ENCODE results near the gene BORCS6. TPM values are rescaled to one million over a fixed set of nuclear protein-coding genes. Genes with fewer than 3 reads are reported as not detected.

BORCS6 gene
- total and polyA plus RNA-seq, 2 of the 13 experiments (the other 11 are each of a cell fraction or from before 2014, with no cell fraction given) = 2.0 to 5.1 TPM

DNA sequence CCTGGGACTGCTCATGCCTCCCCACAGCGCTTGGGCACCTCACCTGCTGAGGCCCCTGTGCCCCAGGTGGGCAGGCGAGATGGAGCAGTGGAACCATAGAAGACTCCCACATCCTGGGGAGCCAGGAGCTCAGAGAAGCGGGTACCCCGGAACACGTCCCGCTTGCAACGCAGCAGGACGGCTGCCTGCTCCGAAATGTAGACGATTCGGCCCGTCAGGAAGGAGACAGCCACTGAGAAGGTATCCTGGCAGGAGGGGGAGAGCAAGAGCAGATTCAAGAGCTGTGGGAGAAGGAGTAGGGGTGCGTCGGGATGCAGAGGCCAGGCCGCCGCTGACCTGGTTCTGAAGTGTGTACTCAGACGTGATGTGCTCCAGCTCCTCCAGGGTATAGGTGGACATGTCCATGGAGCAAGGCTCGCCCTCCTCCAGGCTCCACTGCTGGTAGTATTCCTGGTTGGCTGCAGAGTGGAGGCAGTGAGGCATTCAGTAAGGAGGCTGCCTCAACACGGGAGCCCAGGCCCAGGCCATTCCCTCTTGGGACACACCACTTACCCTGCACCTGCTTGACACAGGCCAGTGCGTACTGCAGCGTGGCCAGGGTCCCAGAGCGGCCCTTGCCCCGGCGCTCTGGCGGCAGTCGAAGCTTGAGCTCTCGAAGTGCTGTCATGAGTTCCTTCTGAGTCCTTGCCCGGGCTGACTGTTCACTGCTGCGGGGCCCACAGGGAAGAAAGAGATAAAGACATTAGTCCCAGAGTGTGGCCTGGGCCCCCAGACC is 40.4 kb downstream of the BORCS6 start:
- DNase-seq (ENCODE audit: low spot score) = no peak
- BruUV-seq (replicated peaks) = no TSS peak
- FAIRE-seq = no peak
- ChIA-PET POLR2A (no interaction called here), CTCF (ENCODE audit: low intra/inter-chr PET ratio, low total read pairs) (no interaction called here)
- Histone ChIP-seq H3K27ac (ENCODE audit: extremely low read length, insufficient read depth, low read length) (no peak overlapping the region), H3K27me3 (ENCODE audit: control insufficient read depth in 1 of 2, insufficient read depth in 2 of 2, low read length in 2 of 2) (no peaks in the 10 kb centered on the region), H4K20me1 (ENCODE audit: insufficient read depth, low read length) (no peaks in the 10 kb centered on the region), H3K79me2 (ENCODE audit: insufficient read depth, low read length) (peaks cover 4% of the 10 kb centered on the region), H3K4me2 (ENCODE audit: low read depth, low read length) (no peak overlapping the region), H3K9ac (ENCODE audit: insufficient read depth, low read depth, low read length) (no peak overlapping the region), H2AFZ (ENCODE audit: low read length) (no peak overlapping the region), H3K9me3 (ENCODE audit: low read length) (no peaks in the 10 kb centered on the region), H3K4me1 (ENCODE audit: insufficient read depth, low read length) (peaks cover 34% of the 10 kb centered on the region), H3K36me3 (replicated peaks in 1 of 2; ENCODE audit: control insufficient read depth in 1 of 2, insufficient read depth in 2 of 2, low read length in 2 of 2) (peaks cover 16 to 34% of the 10 kb centered on the region in 2 experiments; a peak in 4 of 5 replicates), H3K4me3 (replicated peaks in 1 of 3; ENCODE audit: insufficient read depth in 1 of 3, low read depth in 2 of 3, low read length in 3 of 3) (no peak overlapping the region)
- in situ Hi-C loops (cut with HindIII; ENCODE audit: extremely low pct_ligation_motif_present, low pct_unique_long_range_greater_than_20kb) (no loop called here), intact Hi-C loops (cut with micrococcal nuclease; ENCODE audit: unreplicated experiment) (loop anchor here (5.0 kb wide), 1 partner anchor 473 kb away; no protein-coding TSS in a partner anchor)
- TF ChIP-seq CCAR2 (optimal IDR thresholded peaks at IDR 0.05; ENCODE audit: low read depth, low read length) (no peak), RXRA (CRISPR knock-in tag; IDR thresholded peaks at IDR 0.05) (no peak), KDM3A (CRISPR knock-in tag; IDR thresholded peaks at IDR 0.05; ENCODE audit: low read depth) (no peak), MTF2 (CRISPR knock-in tag; IDR thresholded peaks at IDR 0.05; ENCODE audit: borderline replicate concordance) (no peak), CC2D1A (CRISPR knock-in tag; IDR thresholded peaks at IDR 0.05) (no peak), ZXDC (CRISPR knock-in tag; IDR thresholded peaks at IDR 0.05) (no peak), ZNF574 (CRISPR knock-in tag; IDR thresholded peaks at IDR 0.05) (no peak), SOX5 (CRISPR knock-in tag; IDR thresholded peaks at IDR 0.05; ENCODE audit: borderline replicate concordance) (no peak), ZMAT3 (CRISPR knock-in tag; conservative IDR thresholded peaks at IDR 0.05) (no peak)
- TF ChIP-seq, protein P1, sequence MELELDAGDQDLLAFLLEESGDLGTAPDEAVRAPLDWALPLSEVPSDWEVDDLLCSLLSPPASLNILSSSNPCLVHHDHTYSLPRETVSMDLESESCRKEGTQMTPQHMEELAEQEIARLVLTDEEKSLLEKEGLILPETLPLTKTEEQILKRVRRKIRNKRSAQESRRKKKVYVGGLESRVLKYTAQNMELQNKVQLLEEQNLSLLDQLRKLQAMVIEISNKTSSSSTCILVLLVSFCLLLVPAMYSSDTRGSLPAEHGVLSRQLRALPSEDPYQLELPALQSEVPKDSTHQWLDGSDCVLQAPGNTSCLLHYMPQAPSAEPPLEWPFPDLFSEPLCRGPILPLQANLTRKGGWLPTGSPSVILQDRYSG (CRISPR knock-in tag; IDR thresholded peaks at IDR 0.05) = no peak
- no peak for ATAC-seq
- WGBS (ENCODE audit: low lambda C conversion rate) = 96% methylated on average over 25 of the region's 29 CpGs

Measured in HepG2 (cell line).